GM12878 (cell line): ENCODE results near the gene EPB41L2. TPM values are rescaled to one million over a fixed set of nuclear protein-coding genes. Genes with fewer than 3 reads are reported as not detected.
"Not testable (repeated sequence)": the region's sequence is repeated elsewhere in the genome, so short reads cannot be mapped to it uniquely, and the experiment has no call there.

Experiments used
- ATAC-seq: fragments of 200-7000 bp; cut with Tn5 transposase; 3 replicates; pipeline ENCODE4 v1.9.1; 2020; ENCODE audit warnings: mild to moderate bottlenecking, moderate library complexity
- BruUV-seq: library from RNA; stranded (reverse); fragments of 400-500 nt; replicated peaks from 2 replicates; lab custom pipeline; 2021; lab: Mats Ljungman, UMichigan
- CTCF ChIA-PET: fragments of 300-600 bp; sonication (Branson Sonifier 250); formaldehyde crosslinking; extraction: SDS; loops from one replicate; lab custom pipeline; 2021; ENCODE audit warnings: inconsistent platforms; lab: Yijun Ruan, JAX
- POLR2A ChIA-PET: fragments of 350-600 bp; formaldehyde crosslinking; extraction: SDS; loops from one replicate; lab custom pipeline; 2021; ENCODE audit warnings: inconsistent platforms; lab: Charles Lee
- RAD21 ChIA-PET: fragments of 300-600 bp; sonication (Branson Sonifier 250); formaldehyde crosslinking; loops from one replicate; lab custom pipeline; 2023; ENCODE audit warnings: antibody characterized with exemption; ENCODE audit not compliant: unreplicated experiment; lab: Charles Lee
- SMC1A ChIA-PET: fragments of 300-600 bp; sonication (Branson Sonifier 250); formaldehyde crosslinking; loops from one replicate; lab custom pipeline; 2023; ENCODE audit not compliant: unreplicated experiment, uncharacterized antibody; lab: Charles Lee
- DNase-seq: peaks from one replicate; pipeline ENCODE4 v3.0.0-alpha.2; 2011; ENCODE audit warnings: low read depth, low spot score
- FAIRE-seq: peaks from 3 replicates; lab custom pipeline; 2011; peaks lifted over from hg19 to GRCh38; lab: Jason Lieb, UNC
- H2AFZ ChIP-seq: 2 replicates; pipeline ENCODE4 v1.6.0; 2011; ENCODE audit warnings: low read depth, low read length, control low read depth; ENCODE audit not compliant: control insufficient read depth
- H3K27ac ChIP-seq: 2 replicates; pipeline ENCODE4 v1.5.1; 2011; ENCODE audit warnings: control low read depth; ENCODE audit not compliant: control insufficient read depth, insufficient read depth
- H3K27me3 ChIP-seq, 2 experiments: replicated peaks in 1 of 2; 2 replicates each; pipeline versions ENCODE4 v1.6.0 to v1.6.1; 2011; ENCODE audit warnings: low read length in 1 of 2; ENCODE audit not compliant: control insufficient read depth in 2 of 2, insufficient read depth in 2 of 2
- H3K36me3 ChIP-seq, 2 experiments: 2 replicates each; pipeline ENCODE4 v1.5.1; 2011; ENCODE audit warnings: low read length in 1 of 2; ENCODE audit not compliant: control insufficient read depth in 2 of 2, insufficient read depth in 2 of 2
- H3K4me1 ChIP-seq: 2 replicates; pipeline ENCODE4 v1.6.1; 2011; ENCODE audit warnings: mild to moderate bottlenecking, low read length, moderate library complexity, mixed read lengths; ENCODE audit not compliant: control insufficient read depth, insufficient read depth
- H3K4me2 ChIP-seq: 2 replicates; pipeline ENCODE4 v1.6.0; 2011; ENCODE audit warnings: control low read depth; ENCODE audit not compliant: control insufficient read depth, insufficient read depth
- H3K4me3 ChIP-seq: fragments of 200-600 bp; sonication (generic); 2 replicates; pipeline ENCODE4 v1.5.1; 2016
- H3K79me2 ChIP-seq: 2 replicates; pipeline ENCODE4 v1.6.0; 2011; ENCODE audit warnings: low read length; ENCODE audit not compliant: control insufficient read depth, insufficient read depth
- H3K9ac ChIP-seq: 2 replicates; pipeline ENCODE4 v1.8.0; 2011; ENCODE audit warnings: low read length, control low read depth, mixed read lengths; ENCODE audit not compliant: control insufficient read depth, insufficient read depth
- H3K9me3 ChIP-seq: replicated peaks from 3 replicates; pipeline ENCODE4 v1.5.1; 2011; ENCODE audit warnings: mild to moderate bottlenecking, low read length; ENCODE audit not compliant: control insufficient read depth, insufficient read depth
- H4K20me1 ChIP-seq: 2 replicates; pipeline ENCODE4 v1.6.0; 2011; ENCODE audit not compliant: control insufficient read depth, insufficient read depth
- CTCF ChIP-seq, 3 experiments: IDR thresholded peaks in 2 of 3; conservative IDR thresholded peaks in 1 of 3; 2 replicates each; pipeline ENCODE4 v1.5.1; 2011; ENCODE audit warnings: low read depth in 3 of 3, low read length in 3 of 3, mild to moderate bottlenecking in 3 of 3, control low read depth in 2 of 3, moderate library complexity in 2 of 3, inconsistent platforms in 1 of 3, mixed read lengths in 1 of 3; ENCODE audit not compliant: control insufficient read depth in 2 of 3, insufficient read depth in 1 of 3; ENCODE audit errors: extremely low read depth in 1 of 3
- SPI1 ChIP-seq: IDR thresholded peaks from 2 replicates; pipeline ENCODE4 v1.6.1; 2011; ENCODE audit warnings: low read depth, mild to moderate bottlenecking, low read length, moderate library complexity, borderline replicate concordance; ENCODE audit not compliant: insufficient read depth
- WGBS: methylation state at CpG from one replicate; pipeline ENCODE4 v1.1.6; 2016; ENCODE audit warnings: low lambda C conversion rate; ENCODE audit not compliant: insufficient replicate concordance, insufficient coverage; ENCODE audit errors: missing lambda C conversion rate; 5-methylcytosine and 5-hydroxymethylcytosine counted together
- in situ Hi-C: fragments of 300-500 bp; cut with MboI; formaldehyde crosslinking; loops from 9 replicates; pipeline ENCODE4 v1.14.3; 2018; ENCODE audit warnings: mixed read lengths
- intact Hi-C: fragments of 100-400 bp; cut with micrococcal nuclease; formaldehyde crosslinking; loops from one replicate; pipeline ENCODE4 v1.14.2; 2022; ENCODE audit not compliant: unreplicated experiment
- polyA plus RNA-seq, 11 experiments: library from polyadenylated mRNA; depleted of rRNA in 4 of 11; unstranded in 6 of 11; stranded (reverse) in 5 of 11; fragments of >200 nt; fragmentation: Nextera tagmentation in 4 of 11; fragmentation: Illumina TruSeq in 1 of 11; extraction: Ambion mirVana in 4 of 11; extraction: Trizol in 1 of 11; gene quantifications; 1 replicate in 1 of 11; 2 replicates in 10 of 11; pipeline versions ENCODE4 v1.2.1 to v1.2.3, GENCODE V29; 2011 to 2016; ENCODE audit warnings: inconsistent platforms in 2 of 11, missing spikeins in 2 of 11, low read depth in 1 of 11
- total RNA-seq, 4 experiments: library from RNA; depleted of rRNA in 3 of 4; stranded (reverse); fragments of >200 nt in 3 of 4; fragmentation: Illumina TruSeq in 1 of 4; extraction: Trizol in 1 of 4; gene quantifications; 2 replicates each; pipeline versions ENCODE4 v1.2.1 to v1.2.3, GENCODE V29; 2013 to 2021

The EPB41L2 gene
- total and polyA plus RNA-seq, 10 of the 15 experiments (the other 5 are each of a cell fraction or from before 2014, with no cell fraction given): 7.4 to 41.6 (median 19.0) TPM

DNA sequence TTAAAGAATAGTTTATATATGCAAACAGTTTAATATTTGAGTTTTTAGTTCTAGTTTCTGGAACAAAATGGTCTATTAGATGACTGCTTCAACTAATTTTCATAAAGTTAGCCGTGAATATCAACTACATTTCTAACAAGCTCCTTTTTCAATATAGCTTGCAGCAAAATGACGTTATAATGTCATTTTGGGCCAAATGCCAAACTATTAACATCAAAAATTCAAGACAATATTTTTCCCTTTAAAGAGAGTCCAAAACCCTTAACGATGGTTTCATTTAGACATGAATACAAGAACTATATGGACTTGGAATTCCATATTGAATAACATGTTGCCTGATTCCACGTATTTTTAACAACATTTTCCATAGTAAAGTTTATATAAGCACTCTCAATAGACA lies 144.9 kb downstream of the EPB41L2 start:
- in situ Hi-C loops: no loop called here
- no peak for ATAC-seq
- Histone ChIP-seq H3K4me1 (no peaks in the 10 kb centered on the region), H3K36me3 (no peaks in the 10 kb centered on the region; a peak in 1 of 4 replicates), H3K79me2 (no peaks in the 10 kb centered on the region), H3K9me3 (no peaks in the 10 kb centered on the region)
- ChIA-PET POLR2A (interaction anchor here (0.6 kb wide), 1 partner anchor 45 kb away, joined by 3 read pairs; no protein-coding TSS in a partner anchor), SMC1A (no interaction called here)
- TF ChIP-seq SPI1: no peak
- TF ChIP-seq CTCF (IDR thresholded peaks at IDR 0.05 in 2 of 3, conservative IDR thresholded peaks at IDR 0.05 in 1 of 3; ENCODE audit: control insufficient read depth in 2 of 3, extremely low read depth in 1 of 3, insufficient read depth in 1 of 3, low read depth in 3 of 3, low read length in 3 of 3): no peak
- TF ChIP-seq, all 136 proteins: peak for 0
- H3K9ac ChIP-seq: no peak overlapping the region
- CTCF ChIA-PET: no interaction called here
- 75% methylated on average over 4 of the region's 4 CpGs for WGBS
- intact Hi-C loops: no loop called here
- RAD21 ChIA-PET: no interaction called here
- no peak overlapping the region for H3K4me2 ChIP-seq
- no peak overlapping the region for H2AFZ ChIP-seq
- DNase-seq (no peak), FAIRE-seq (no peak)
- no peak overlapping the region for H3K27ac ChIP-seq
- no peaks in the 10 kb centered on the region for H4K20me1 ChIP-seq
- no peak overlapping the region for H3K4me3 ChIP-seq
- no TSS peak for BruUV-seq
- no peaks in the 10 kb centered on the region for H3K27me3 ChIP-seq

DNA sequence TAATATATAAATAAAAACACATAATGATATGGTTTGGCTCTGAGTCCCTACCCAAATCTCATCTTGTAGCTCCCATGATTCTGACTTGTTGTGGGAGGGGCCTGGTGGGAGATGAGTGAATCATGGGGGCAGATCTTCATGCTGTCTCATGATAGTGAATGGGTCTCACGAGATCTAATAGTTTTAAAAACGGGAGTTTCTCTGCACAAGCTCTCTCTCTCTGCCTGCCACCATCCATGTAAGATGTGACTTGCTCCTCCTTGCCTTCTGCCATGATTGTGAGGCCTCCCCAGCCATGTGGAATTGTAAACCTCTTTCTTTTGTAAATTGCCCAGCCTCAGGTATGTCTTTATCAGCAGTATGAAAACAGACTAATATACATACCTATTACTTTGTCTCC lies 147.4 kb downstream of the EPB41L2 start:
- SMC1A ChIA-PET, FAIRE-seq, H3K79me2 ChIP-seq, H3K4me2 ChIP-seq, H3K9ac ChIP-seq, H3K36me3 ChIP-seq, H2AFZ ChIP-seq, intact Hi-C loops, H4K20me1 ChIP-seq, H3K4me3 ChIP-seq, H3K9me3 ChIP-seq, in situ Hi-C loops, H3K4me1 ChIP-seq, DNase-seq, BruUV-seq, CTCF ChIA-PET, ATAC-seq, H3K27me3 ChIP-seq, H3K27ac ChIP-seq, POLR2A ChIA-PET: not testable (repeated sequence)
- RAD21 ChIA-PET: interaction anchor here (1.3 kb wide), 1 partner anchor 12 kb away, joined by 3 read pairs; no protein-coding TSS in a partner anchor
- WGBS: 100% methylated on average over 2 of the region's 2 CpGs
